ENCODE data around the gene RABGAP1L.
"Not testable (repeated sequence)": the region's sequence is repeated elsewhere in the genome, so short reads cannot be mapped to it uniquely, and the experiment has no call there.

The RABGAP1L gene

DNA sequence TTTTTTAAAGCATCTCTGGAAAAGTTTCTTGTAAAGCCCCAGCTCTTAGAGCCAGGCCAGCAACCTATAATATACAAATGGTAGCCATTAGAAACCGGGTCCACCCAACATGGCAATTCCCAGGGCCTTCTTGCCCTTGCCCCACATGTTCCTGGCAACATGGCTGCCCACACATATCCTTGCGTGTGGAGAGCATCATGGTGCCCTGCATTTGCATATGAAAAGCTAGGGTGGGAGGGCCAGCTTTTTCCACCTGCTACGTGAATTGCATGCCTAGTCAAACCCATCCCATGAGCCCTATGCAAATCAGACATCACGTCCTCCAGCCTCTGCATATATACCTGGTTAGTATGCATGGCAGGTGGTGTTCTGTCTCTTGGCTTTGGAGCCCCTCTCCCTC lies 88.2 kb downstream of the RABGAP1L start:
- no peak overlapping the region for H3K4me2 ChIP-seq (ENCODE audit: insufficient read depth, low read length, poor library complexity, severe bottlenecking)
- no CpG with 5 or more reads among the region's 4 CpGs for WGBS, 2 donors (ENCODE audit: extremely low coverage in 2 of 2, insufficient read length in 2 of 2, insufficient replicate concordance in 1 of 2)
- H4K91ac ChIP-seq (ENCODE audit: low read depth, low read length, poor library complexity) = no peak overlapping the region
- H2AK5ac ChIP-seq (ENCODE audit: low read depth, low read length) = no peak overlapping the region
- no peak overlapping the region for H3K27ac ChIP-seq (replicated peaks; ENCODE audit: low read length)
- DNase-seq (ENCODE audit: low spot score) = no peak
- H2BK5ac ChIP-seq (ENCODE audit: low read length) = no peak overlapping the region
- no peak overlapping the region for H4K8ac ChIP-seq (ENCODE audit: low read depth, low read length)
- no peak overlapping the region for H2BK12ac ChIP-seq (ENCODE audit: low read length)
- H3K27me3 ChIP-seq (ENCODE audit: control insufficient read depth in 3 of 3, insufficient read depth in 3 of 3, low read depth in 1 of 3, low read length in 3 of 3) = no peaks in the 10 kb centered on the region
- no peaks in the 10 kb centered on the region for H3K79me1 ChIP-seq (ENCODE audit: low read depth, low read length)
- H3K4me3 ChIP-seq (ENCODE audit: low read length in 2 of 2) = peak overlapping the region in 1 of 2 donors; percentile 34
- no peak overlapping the region for H3K4ac ChIP-seq (ENCODE audit: low read length)
- H2AFZ ChIP-seq (ENCODE audit: low read length) = no peak overlapping the region
- no peak overlapping the region for H2BK15ac ChIP-seq (ENCODE audit: low read length)
- H3K9ac ChIP-seq (ENCODE audit: low read depth, low read length, poor library complexity) = no peak overlapping the region
- no peaks in the 10 kb centered on the region for H3K36me3 ChIP-seq (replicated peaks in 1 of 2; ENCODE audit: control insufficient read depth in 2 of 2, insufficient read depth in 2 of 2, low read length in 2 of 2)
- no peak overlapping the region for H3K14ac ChIP-seq (ENCODE audit: low read length)
- no peaks in the 10 kb centered on the region for H3K9me3 ChIP-seq (replicated peaks in 1 of 2; ENCODE audit: control insufficient read depth in 2 of 2, insufficient read depth in 1 of 2, low read depth in 1 of 2, low read length in 2 of 2)
- H3K4me1 ChIP-seq (ENCODE audit: control insufficient read depth in 2 of 2, insufficient read depth in 1 of 2, low read depth in 1 of 2, low read length in 2 of 2) = no peaks in the 10 kb centered on the region
- no peak overlapping the region for H3K23ac ChIP-seq (ENCODE audit: low read depth, low read length, poor library complexity)
- H2BK120ac ChIP-seq (ENCODE audit: low read depth, low read length) = no peak overlapping the region
- no peak overlapping the region for H3K18ac ChIP-seq (ENCODE audit: low read length)

DNA sequence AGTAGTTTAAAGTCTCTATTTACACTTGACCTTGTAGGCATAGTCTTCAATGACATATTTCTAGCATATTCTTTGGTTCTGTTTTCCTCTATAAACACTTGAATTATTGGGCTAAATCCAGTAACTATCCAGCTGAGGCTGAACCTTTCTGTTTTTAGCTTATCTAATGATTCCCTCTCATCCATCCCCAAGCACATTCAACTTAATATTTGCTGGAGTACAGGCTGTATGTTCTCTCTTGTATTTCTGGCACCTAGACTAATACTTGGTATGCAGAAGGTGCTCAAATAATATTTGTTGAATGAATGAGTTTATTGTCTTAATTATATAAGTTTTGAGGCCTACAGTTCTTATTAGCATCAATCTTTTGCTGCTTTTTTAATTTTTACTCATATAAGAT lies 88.7 kb downstream of the RABGAP1L start:
- no peak overlapping the region for H3K14ac ChIP-seq (ENCODE audit: low read length)
- H3K4ac ChIP-seq (ENCODE audit: low read length) = no peak overlapping the region
- no peaks in the 10 kb centered on the region for H3K9me3 ChIP-seq (replicated peaks in 1 of 2; ENCODE audit: control insufficient read depth in 2 of 2, insufficient read depth in 1 of 2, low read depth in 1 of 2, low read length in 2 of 2)
- H3K4me3 ChIP-seq (ENCODE audit: low read length in 2 of 2) = no peak overlapping the region
- H4K91ac ChIP-seq (ENCODE audit: low read depth, low read length, poor library complexity) = no peak overlapping the region
- H2BK12ac ChIP-seq (ENCODE audit: low read length) = no peak overlapping the region
- H2AFZ ChIP-seq (ENCODE audit: low read length) = no peak overlapping the region
- H3K9ac ChIP-seq (ENCODE audit: low read depth, low read length, poor library complexity) = no peak overlapping the region
- no peak overlapping the region for H2AK5ac ChIP-seq (ENCODE audit: low read depth, low read length)
- no peak overlapping the region for H3K27ac ChIP-seq (replicated peaks; ENCODE audit: low read length)
- DNase-seq (ENCODE audit: low spot score) = no peak
- H3K4me2 ChIP-seq (ENCODE audit: insufficient read depth, low read length, poor library complexity, severe bottlenecking) = no peak overlapping the region
- H3K27me3 ChIP-seq (ENCODE audit: control insufficient read depth in 3 of 3, insufficient read depth in 3 of 3, low read depth in 1 of 3, low read length in 3 of 3) = no peaks in the 10 kb centered on the region
- no peaks in the 10 kb centered on the region for H3K79me1 ChIP-seq (ENCODE audit: low read depth, low read length)
- no peak overlapping the region for H3K18ac ChIP-seq (ENCODE audit: low read length)
- no peak overlapping the region for H4K8ac ChIP-seq (ENCODE audit: low read depth, low read length)
- no peak overlapping the region for H3K23ac ChIP-seq (ENCODE audit: low read depth, low read length, poor library complexity)
- no peaks in the 10 kb centered on the region for H3K4me1 ChIP-seq (ENCODE audit: control insufficient read depth in 2 of 2, insufficient read depth in 1 of 2, low read depth in 1 of 2, low read length in 2 of 2)
- H2BK120ac ChIP-seq (ENCODE audit: low read depth, low read length) = no peak overlapping the region
- no peak overlapping the region for H2BK5ac ChIP-seq (ENCODE audit: low read length)
- H2BK15ac ChIP-seq (ENCODE audit: low read length) = no peak overlapping the region
- no peaks in the 10 kb centered on the region for H3K36me3 ChIP-seq (replicated peaks in 1 of 2; ENCODE audit: control insufficient read depth in 2 of 2, insufficient read depth in 2 of 2, low read length in 2 of 2)

DNA sequence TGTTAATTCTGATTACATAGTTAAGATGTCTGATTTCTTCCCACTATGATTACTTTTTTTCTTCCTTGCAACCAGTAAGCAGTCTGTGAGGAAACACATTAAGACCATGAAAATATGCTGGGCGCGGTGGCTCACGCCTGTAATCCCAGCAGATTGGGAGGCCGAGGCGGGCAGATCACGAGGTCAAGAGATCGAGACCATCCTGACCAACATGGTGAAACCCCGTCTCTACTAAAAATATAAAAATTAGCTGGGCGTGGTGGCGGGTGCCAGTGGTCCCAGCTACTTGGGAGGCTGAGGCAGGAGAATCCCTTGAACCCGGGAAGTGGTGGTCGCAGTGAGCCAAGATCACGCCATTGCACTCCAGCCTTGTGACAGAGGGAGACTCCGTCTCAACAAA lies 97.1 kb downstream of the RABGAP1L start:
- H2AFZ ChIP-seq (ENCODE audit: low read length); H3K27me3 ChIP-seq (ENCODE audit: control insufficient read depth in 3 of 3, insufficient read depth in 3 of 3, low read depth in 1 of 3, low read length in 3 of 3); H3K14ac ChIP-seq (ENCODE audit: low read length); H3K18ac ChIP-seq (ENCODE audit: low read length); H2BK12ac ChIP-seq (ENCODE audit: low read length); H2BK5ac ChIP-seq (ENCODE audit: low read length); H2BK120ac ChIP-seq (ENCODE audit: low read depth, low read length); H3K4me3 ChIP-seq (ENCODE audit: low read length in 2 of 2); H2AK5ac ChIP-seq (ENCODE audit: low read depth, low read length); H3K9me3 ChIP-seq (replicated peaks in 1 of 2; ENCODE audit: control insufficient read depth in 2 of 2, insufficient read depth in 1 of 2, low read depth in 1 of 2, low read length in 2 of 2); H3K9ac ChIP-seq (ENCODE audit: low read depth, low read length, poor library complexity); H2BK15ac ChIP-seq (ENCODE audit: low read length); H3K27ac ChIP-seq (replicated peaks; ENCODE audit: low read length); H3K4ac ChIP-seq (ENCODE audit: low read length); H3K79me1 ChIP-seq (ENCODE audit: low read depth, low read length); H3K36me3 ChIP-seq (replicated peaks in 1 of 2; ENCODE audit: control insufficient read depth in 2 of 2, insufficient read depth in 2 of 2, low read length in 2 of 2); H3K4me1 ChIP-seq (ENCODE audit: control insufficient read depth in 2 of 2, insufficient read depth in 1 of 2, low read depth in 1 of 2, low read length in 2 of 2); DNase-seq (ENCODE audit: low spot score); H3K23ac ChIP-seq (ENCODE audit: low read depth, low read length, poor library complexity); H4K8ac ChIP-seq (ENCODE audit: low read depth, low read length); H4K91ac ChIP-seq (ENCODE audit: low read depth, low read length, poor library complexity); H3K4me2 ChIP-seq (ENCODE audit: insufficient read depth, low read length, poor library complexity, severe bottlenecking): not testable (repeated sequence)
- no CpG with 5 or more reads among the region's 14 CpGs for WGBS, 2 donors (ENCODE audit: extremely low coverage in 2 of 2, insufficient read length in 2 of 2, insufficient replicate concordance in 1 of 2)

DNA sequence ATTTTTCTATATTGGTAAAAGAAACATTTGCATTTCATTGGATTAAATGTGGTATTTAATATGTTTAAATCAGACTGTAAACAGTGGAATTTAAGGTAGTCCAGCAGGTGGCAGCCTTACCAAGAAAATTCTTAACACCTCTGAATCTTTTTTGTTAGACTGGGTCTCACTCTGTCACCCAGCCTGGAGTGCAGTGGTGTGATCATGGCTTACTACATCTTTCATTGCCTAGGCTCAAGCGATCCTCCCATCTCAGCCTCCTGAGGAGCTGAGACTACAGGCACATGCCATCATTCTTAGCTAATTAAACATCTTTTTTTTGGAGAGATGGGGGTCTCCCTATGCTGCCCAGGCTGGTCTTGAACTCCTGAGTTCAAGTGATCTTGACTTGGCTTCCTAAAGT lies 98.8 kb downstream of the RABGAP1L start:
- Histone ChIP-seq H3K4ac (ENCODE audit: low read length) (no peak overlapping the region), H2BK15ac (ENCODE audit: low read length) (no peak overlapping the region), H3K9me3 (replicated peaks in 1 of 2; ENCODE audit: control insufficient read depth in 2 of 2, insufficient read depth in 1 of 2, low read depth in 1 of 2, low read length in 2 of 2) (no peaks in the 10 kb centered on the region), H3K4me3 (ENCODE audit: low read length in 2 of 2) (no peak overlapping the region), H4K8ac (ENCODE audit: low read depth, low read length) (no peak overlapping the region), H3K27me3 (ENCODE audit: control insufficient read depth in 3 of 3, insufficient read depth in 3 of 3, low read depth in 1 of 3, low read length in 3 of 3) (no peaks in the 10 kb centered on the region), H3K27ac (replicated peaks; ENCODE audit: low read length) (no peak overlapping the region), H3K14ac (ENCODE audit: low read length) (no peak overlapping the region), H3K18ac (ENCODE audit: low read length) (no peak overlapping the region), H3K79me1 (ENCODE audit: low read depth, low read length) (no peaks in the 10 kb centered on the region), H3K4me1 (ENCODE audit: control insufficient read depth in 2 of 2, insufficient read depth in 1 of 2, low read depth in 1 of 2, low read length in 2 of 2) (peaks cover 3 to 4% of the 10 kb centered on the region in 2 donors), H2AFZ (ENCODE audit: low read length) (no peak overlapping the region), H3K36me3 (replicated peaks in 1 of 2; ENCODE audit: control insufficient read depth in 2 of 2, insufficient read depth in 2 of 2, low read length in 2 of 2) (no peaks in the 10 kb centered on the region), H2AK5ac (ENCODE audit: low read depth, low read length) (no peak overlapping the region), H2BK120ac (ENCODE audit: low read depth, low read length) (no peak overlapping the region), H2BK5ac (ENCODE audit: low read length) (no peak overlapping the region), H3K9ac (ENCODE audit: low read depth, low read length, poor library complexity) (no peak overlapping the region), H3K4me2 (ENCODE audit: insufficient read depth, low read length, poor library complexity, severe bottlenecking) (no peak overlapping the region), H4K91ac (ENCODE audit: low read depth, low read length, poor library complexity) (no peak overlapping the region), H3K23ac (ENCODE audit: low read depth, low read length, poor library complexity) (no peak overlapping the region), H2BK12ac (ENCODE audit: low read length) (no peak overlapping the region)
- WGBS, 2 donors (ENCODE audit: extremely low coverage in 2 of 2, insufficient read length in 2 of 2, insufficient replicate concordance in 1 of 2) = no CpG with 5 or more reads among the region's 1 CpG
- peak; percentile 29 for DNase-seq (ENCODE audit: low spot score)

Data from neuronal stem cell (in vitro differentiated cells).